ENCODE measurements around the gene THOC6. TPM values are rescaled to one million over a fixed set of nuclear protein-coding genes. Genes with fewer than 3 reads are reported as not detected.

Gene THOC6
- total RNA-seq, 2 donors from 2014 or later: 45.8 to 52.4 TPM

GRCh38 chr16:3042376-3042775 lies 18.5 kb downstream of the THOC6 start:
- no peaks in the 10 kb centered on the region for H3K9me3 ChIP-seq (ENCODE audit: control insufficient read depth, low read length)
- peaks cover 65% of the 10 kb centered on the region for H3K27me3 ChIP-seq (ENCODE audit: control insufficient read depth, insufficient read depth, low read length, poor library complexity, severe bottlenecking)
- H3K4me3 ChIP-seq (ENCODE audit: low read length): no peak overlapping the region
- no peak overlapping the region for H3K9ac ChIP-seq (ENCODE audit: extremely low read depth, low read length, poor library complexity, severe bottlenecking)
- H3K27ac Mint-ChIP-seq: no peak overlapping the region
- H3K4me3 Mint-ChIP-seq: no peak overlapping the region
- H3K9me3 Mint-ChIP-seq: no peaks in the 10 kb centered on the region
- no peak for TF ChIP-seq CTCF (conservative IDR thresholded peaks at IDR 0.05)
- H3K36me3 Mint-ChIP-seq (ENCODE audit: low read depth): no peaks in the 10 kb centered on the region
- H3K4me1 Mint-ChIP-seq: peaks cover 4% of the 10 kb centered on the region
- no peaks in the 10 kb centered on the region for H3K36me3 ChIP-seq (ENCODE audit: control insufficient read depth, insufficient read depth, low read length)
- no peak for DNase-seq
- H3K27ac ChIP-seq (ENCODE audit: low read depth, low read length): no peak overlapping the region
- H3K27me3 Mint-ChIP-seq (ENCODE audit: insufficient read depth): peaks cover 50% of the 10 kb centered on the region
- 95 to 100% methylated on average over 1 to 2 of the region's 3 CpGs for WGBS, 2 experiments (ENCODE audit: insufficient coverage in 1 of 2, insufficient read length in 1 of 2)
- H3K4me1 ChIP-seq (ENCODE audit: control insufficient read depth, insufficient read depth, low read length): no peaks in the 10 kb centered on the region

- no peak for DNase-seq
- H3K4me1 ChIP-seq (ENCODE audit: control insufficient read depth, insufficient read depth, low read length): no peaks in the 10 kb centered on the region
- Mint-ChIP-seq H3K27me3 (ENCODE audit: insufficient read depth) (peaks cover 53% of the 10 kb centered on the region), H3K36me3 (ENCODE audit: low read depth) (no peaks in the 10 kb centered on the region), H3K4me3 (peak overlapping the region; percentile 63), H3K27ac (no peak overlapping the region), H3K4me1 (peaks cover 4% of the 10 kb centered on the region), H3K9me3 (no peaks in the 10 kb centered on the region)
- H3K9me3 ChIP-seq (ENCODE audit: control insufficient read depth, low read length): no peaks in the 10 kb centered on the region
- 91 to 100% methylated on average over 2 to 5 of the region's 6 CpGs for WGBS, 2 experiments (ENCODE audit: insufficient coverage in 1 of 2, insufficient read length in 1 of 2)
- peaks cover 59% of the 10 kb centered on the region for H3K27me3 ChIP-seq (ENCODE audit: control insufficient read depth, insufficient read depth, low read length, poor library complexity, severe bottlenecking)
- H3K4me3 ChIP-seq (ENCODE audit: low read length): no peak overlapping the region
- H3K9ac ChIP-seq (ENCODE audit: extremely low read depth, low read length, poor library complexity, severe bottlenecking): no peak overlapping the region
- no peak overlapping the region for H3K27ac ChIP-seq (ENCODE audit: low read depth, low read length)
- no peaks in the 10 kb centered on the region for H3K36me3 ChIP-seq (ENCODE audit: control insufficient read depth, insufficient read depth, low read length)
- TF ChIP-seq CTCF (conservative IDR thresholded peaks at IDR 0.05): no peak
Measured at GRCh38 chr16:3044708-3045107, 20.9 kb downstream of the THOC6 start.

- 0% methylated on average over 14 to 86 of the region's 86 CpGs for WGBS, 2 experiments (ENCODE audit: insufficient coverage in 1 of 2, insufficient read length in 1 of 2)
- no peaks in the 10 kb centered on the region for H3K36me3 ChIP-seq (ENCODE audit: control insufficient read depth, insufficient read depth, low read length)
- Mint-ChIP-seq H3K27ac (peak within 1 kb of the TSS; percentile 66), H3K4me1 (peaks cover 4% of the 10 kb centered on the region), H3K27me3 (ENCODE audit: insufficient read depth) (peaks cover 62% of the 10 kb centered on the region), H3K9me3 (no peaks in the 10 kb centered on the region), H3K4me3 (peak within 1 kb of the TSS; percentile 63), H3K36me3 (ENCODE audit: low read depth) (no peaks in the 10 kb centered on the region)
- no peak within 1 kb of the TSS for H3K9ac ChIP-seq (ENCODE audit: extremely low read depth, low read length, poor library complexity, severe bottlenecking)
- no peaks in the 10 kb centered on the region for H3K9me3 ChIP-seq (ENCODE audit: control insufficient read depth, low read length)
- peaks cover 59% of the 10 kb centered on the region for H3K27me3 ChIP-seq (ENCODE audit: control insufficient read depth, insufficient read depth, low read length, poor library complexity, severe bottlenecking)
- H3K4me1 ChIP-seq (ENCODE audit: control insufficient read depth, insufficient read depth, low read length): no peaks in the 10 kb centered on the region
- H3K27ac ChIP-seq (ENCODE audit: low read depth, low read length): no peak within 1 kb of the TSS
- H3K4me3 ChIP-seq (ENCODE audit: low read length): peak within 1 kb of the TSS; percentile 76
- peak; percentile 86 for DNase-seq
- no peak for TF ChIP-seq CTCF (conservative IDR thresholded peaks at IDR 0.05)
Measured at GRCh38 chr16:3045758-3046640, 22.2 kb downstream of the THOC6 start, which contains the start of gene MMP25. MMP25 (plus strand) TSS chr16:3046561; CDS start chr16:3046918, 357 bp downstream.

Measured in endodermal cell (in vitro differentiated cells).